ENCODE results near the gene SC5D.

DNA sequence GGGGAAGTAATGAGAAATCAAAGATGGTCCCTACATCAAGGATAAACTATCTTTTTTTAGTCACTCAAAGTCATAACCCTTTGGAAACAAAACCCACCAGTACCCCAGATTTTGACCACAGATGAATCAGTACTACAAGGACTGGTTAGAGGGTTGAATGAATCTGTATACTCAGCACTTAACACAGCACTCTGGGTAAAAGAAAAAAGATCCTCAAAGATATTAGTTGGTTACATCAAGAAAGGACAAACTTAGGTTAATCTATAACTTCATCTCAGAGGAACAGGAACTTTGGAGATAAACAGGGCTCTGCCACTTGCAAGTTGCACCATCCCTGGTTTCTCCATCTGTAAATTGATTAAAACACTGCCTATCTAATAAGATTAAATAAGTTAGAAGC, 18.8 kb downstream of the SC5D start:
- TF ChIP-seq POLR2A (IDR thresholded peaks at IDR 0.05; ENCODE audit: low read depth, low read length), result no peak
- no peak for TF ChIP-seq TAF1 (IDR thresholded peaks at IDR 0.05; ENCODE audit: borderline replicate concordance, low read depth, low read length)
- TF ChIP-seq POLR2AphosphoS5 (IDR thresholded peaks at IDR 0.05; ENCODE audit: low read depth, low read length), result no peak
